GM12865 (cell line): ENCODE results near the gene ATG2B.

Experiments
- DNase-seq: peaks from one replicate; pipeline ENCODE4 v3.0.0; 2010; ENCODE audit warnings: low read depth
- H3K4me3 ChIP-seq: 2 replicates; pipeline ENCODE4 v1.5.1; 2011; ENCODE audit warnings: mild to moderate bottlenecking, low read depth, low read length, control low read depth
- TF ChIP-seq, protein P1 (sequence below): IDR thresholded peaks from 2 replicates; pipeline ENCODE4 v1.5.1; 2011; ENCODE audit warnings: low read length, control low read depth, low read depth, inconsistent platforms; ENCODE audit not compliant: insufficient read depth; ENCODE audit errors: missing control alignments

The ATG2B gene

DNA sequence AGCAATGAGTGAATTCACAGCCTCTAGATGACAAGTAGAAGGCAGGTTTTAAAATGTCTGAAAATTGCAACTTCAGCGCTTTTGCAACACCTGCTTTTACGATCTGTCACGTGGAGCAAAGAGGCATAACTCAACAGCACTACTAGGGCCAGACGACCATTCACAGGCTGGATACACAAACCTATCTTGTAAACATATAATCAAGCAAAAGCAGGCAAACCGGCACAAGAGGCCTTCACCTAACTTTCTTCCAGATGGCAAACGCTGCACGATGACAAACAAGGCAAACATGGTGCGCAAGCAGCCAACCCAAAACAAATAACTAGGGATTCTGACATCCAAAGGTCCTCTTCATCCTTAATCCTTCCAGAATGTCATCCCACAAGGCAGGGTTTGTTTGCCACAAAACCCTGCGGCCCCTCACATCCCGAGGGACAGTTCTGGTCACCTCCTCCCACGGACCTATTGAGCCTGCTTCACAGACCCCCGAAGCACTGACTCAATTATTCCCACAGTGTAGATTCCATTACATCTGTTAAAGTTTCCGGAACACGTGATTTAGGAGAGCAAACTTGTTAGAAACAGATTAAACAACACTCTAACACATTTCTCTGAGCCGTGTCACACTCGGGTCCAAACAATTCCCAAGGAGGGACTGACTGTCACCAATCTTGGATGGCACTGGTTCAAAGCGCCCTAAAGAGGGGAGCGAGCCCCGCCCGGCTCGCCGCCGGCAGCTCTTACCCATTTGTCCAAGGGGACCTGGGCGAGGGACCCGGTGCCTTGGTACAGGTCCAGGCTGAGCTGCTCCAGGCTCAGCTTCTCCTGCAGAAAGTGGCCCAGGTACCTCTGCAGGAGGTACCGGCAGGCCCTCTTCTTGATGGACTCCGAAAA is 823 bp downstream of the ATG2B start:
- DNase-seq: peak; percentile 83
- peak overlapping the region; percentile 89 for H3K4me3 ChIP-seq
- TF ChIP-seq, protein P1, sequence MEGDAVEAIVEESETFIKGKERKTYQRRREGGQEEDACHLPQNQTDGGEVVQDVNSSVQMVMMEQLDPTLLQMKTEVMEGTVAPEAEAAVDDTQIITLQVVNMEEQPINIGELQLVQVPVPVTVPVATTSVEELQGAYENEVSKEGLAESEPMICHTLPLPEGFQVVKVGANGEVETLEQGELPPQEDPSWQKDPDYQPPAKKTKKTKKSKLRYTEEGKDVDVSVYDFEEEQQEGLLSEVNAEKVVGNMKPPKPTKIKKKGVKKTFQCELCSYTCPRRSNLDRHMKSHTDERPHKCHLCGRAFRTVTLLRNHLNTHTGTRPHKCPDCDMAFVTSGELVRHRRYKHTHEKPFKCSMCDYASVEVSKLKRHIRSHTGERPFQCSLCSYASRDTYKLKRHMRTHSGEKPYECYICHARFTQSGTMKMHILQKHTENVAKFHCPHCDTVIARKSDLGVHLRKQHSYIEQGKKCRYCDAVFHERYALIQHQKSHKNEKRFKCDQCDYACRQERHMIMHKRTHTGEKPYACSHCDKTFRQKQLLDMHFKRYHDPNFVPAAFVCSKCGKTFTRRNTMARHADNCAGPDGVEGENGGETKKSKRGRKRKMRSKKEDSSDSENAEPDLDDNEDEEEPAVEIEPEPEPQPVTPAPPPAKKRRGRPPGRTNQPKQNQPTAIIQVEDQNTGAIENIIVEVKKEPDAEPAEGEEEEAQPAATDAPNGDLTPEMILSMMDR: no peak

DNA sequence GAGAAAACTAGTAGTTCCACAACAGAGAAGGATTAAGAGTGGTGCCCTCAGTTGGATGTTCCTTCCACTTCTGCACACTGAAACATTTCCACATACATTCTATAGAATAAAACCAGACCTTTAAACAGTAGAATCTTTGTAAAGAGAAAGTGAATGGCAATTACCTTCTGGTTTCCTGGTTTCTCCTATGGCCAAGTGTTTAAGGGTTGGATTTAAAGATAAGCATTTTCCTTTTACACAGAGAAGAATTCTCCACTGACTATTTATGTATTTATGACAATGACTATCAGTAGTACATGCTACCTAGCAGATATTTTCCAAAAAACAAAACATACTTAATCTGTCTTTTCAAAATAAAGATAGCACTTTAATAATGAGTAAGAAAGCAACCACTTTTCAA is 3.2 kb downstream of the ATG2B start:
- DNase-seq: no peak
- TF ChIP-seq, protein P1: no peak
- no peak overlapping the region for H3K4me3 ChIP-seq

DNA sequence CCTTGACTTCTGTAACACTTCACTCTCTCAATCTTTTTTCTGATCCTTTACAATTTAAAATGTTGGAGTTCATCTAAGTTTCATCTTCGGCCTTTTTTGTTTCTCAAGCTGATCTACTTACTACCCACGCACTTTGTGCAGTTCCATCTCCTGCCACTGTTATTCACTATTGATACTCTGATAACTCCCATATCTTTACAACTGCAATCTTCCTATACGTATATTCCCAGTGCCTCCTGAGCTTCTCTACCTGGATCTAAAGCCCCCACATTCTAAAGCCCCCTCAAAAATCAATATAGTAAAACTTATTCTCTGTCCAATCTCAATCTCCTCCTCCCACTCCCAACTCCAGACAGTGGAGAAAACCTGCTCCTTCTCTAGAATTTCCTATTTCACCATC is 5.9 kb downstream of the ATG2B start:
- no peak for DNase-seq
- TF ChIP-seq, protein P1: no peak
- no peak overlapping the region for H3K4me3 ChIP-seq

DNA sequence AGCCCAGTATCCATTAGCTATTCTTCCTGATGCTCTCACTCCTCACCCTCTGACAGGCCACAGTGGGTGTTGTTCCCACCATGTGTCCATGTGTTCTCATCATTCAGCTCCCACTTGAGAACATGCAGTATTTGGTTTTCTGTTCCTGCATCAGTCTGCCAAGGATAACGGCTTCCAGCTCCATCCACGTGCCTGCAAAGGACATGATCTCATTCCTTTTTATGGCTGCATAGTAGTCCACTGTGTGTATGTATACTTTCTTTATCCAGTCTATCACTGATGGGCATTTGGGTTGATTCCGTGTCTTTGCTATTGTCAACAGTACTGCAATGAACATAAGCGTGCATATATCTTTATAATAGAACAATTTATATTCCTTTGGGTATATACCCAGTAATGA is 8.9 kb downstream of the ATG2B start:
- H3K4me3 ChIP-seq: no peak overlapping the region
- TF ChIP-seq, protein P1: no peak
- no peak for DNase-seq

DNA sequence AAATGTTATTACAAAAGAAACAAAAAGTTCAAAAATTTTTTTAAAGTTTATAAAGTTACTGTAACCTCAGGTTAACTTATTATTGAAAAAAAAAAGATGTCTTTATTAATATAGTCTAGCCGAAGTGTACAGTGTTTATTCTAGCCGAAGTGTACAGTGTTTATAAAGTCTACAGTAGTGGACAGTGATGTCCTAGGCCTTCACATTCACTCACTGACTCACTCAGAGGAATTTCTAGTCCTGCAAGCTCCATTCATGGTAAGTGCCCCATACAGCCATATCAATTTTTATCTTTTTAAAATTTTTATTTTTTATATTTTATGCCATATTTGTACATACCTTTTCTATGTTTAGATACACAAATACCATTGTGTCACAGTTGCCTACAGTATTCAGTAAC is 10.4 kb downstream of the ATG2B start:
- TF ChIP-seq, protein P1: no peak
- no peak overlapping the region for H3K4me3 ChIP-seq
- DNase-seq: no peak

DNA sequence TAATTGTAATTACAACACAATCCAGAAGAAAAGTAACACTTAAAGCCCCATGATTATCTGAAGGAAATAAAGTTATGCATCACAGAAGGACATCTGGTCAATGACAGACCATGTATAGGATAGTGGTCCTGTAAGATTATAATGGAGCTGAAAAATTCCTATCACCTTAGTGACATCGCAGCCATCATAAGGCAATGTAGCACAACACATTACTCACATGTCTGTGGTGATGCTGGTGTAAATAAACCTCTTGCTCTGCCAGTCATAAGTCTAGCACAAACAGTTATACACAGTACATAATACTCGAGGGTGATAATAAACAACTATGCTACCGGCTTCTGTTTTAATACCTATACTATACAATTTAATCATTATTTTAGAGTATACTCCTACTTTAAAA is 11.2 kb downstream of the ATG2B start:
- DNase-seq: no peak
- H3K4me3 ChIP-seq: no peak overlapping the region
- TF ChIP-seq, protein P1: no peak
